ENCODE results near the gene EFEMP2.
A peak's percentile ranks its signal among the peaks of the same experiment; 100 is the strongest.

The EFEMP2 gene

GRCh38 chr11:65865550-65866172 lies 6.9 kb downstream of the EFEMP2 start:
- DNase-seq, result no peak

- no peak for DNase-seq
Measured at GRCh38 chr11:65864706-65865471, 7.7 kb downstream of the EFEMP2 start.

- no peak for DNase-seq
Measured at GRCh38 chr11:65863889-65864705, 8.5 kb downstream of the EFEMP2 start.

DNA sequence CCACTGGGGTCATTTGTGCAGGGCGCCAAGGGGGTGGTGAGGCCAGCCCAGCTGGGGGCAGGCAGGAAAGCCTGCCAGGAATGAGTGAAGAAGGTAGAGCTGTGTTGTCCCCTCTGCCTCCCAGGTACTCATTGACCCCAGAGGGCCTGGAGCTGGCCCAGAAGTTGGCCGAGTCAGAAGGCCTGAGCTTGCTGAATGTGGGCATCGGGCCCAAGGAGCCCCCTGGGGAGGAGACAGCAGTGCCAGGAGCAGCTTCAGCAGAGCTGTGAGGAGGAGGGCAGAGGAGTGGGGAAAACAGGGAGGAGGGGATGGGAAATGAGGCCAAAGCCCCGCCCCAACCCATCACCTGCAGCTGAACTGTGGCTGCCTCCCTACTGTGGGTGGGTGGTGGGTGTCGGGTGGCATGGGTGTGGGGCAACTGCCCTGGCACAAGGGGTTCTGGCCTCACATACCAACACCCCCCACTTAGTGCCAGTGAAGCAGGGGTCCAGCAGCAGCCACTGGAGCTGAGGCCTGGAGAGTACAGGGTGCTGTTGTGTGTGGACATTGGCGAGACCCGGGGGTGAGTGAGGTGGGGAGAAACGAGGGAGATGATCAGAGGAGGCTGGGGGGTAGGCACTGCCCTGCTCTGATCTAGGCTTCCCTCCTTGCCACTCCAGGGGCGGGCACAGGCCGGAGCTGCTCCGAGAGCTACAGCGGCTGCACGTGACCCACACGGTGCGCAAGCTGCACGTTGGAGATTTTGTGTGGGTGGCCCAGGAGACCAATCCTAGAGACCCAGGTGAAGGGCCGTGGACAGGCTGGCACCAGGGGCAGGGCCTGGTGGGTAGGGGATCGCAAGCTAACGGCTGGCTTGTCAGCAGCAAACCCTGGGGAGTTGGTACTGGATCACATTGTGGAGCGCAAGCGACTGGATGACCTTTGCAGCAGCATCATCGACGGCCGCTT lies 9.4 kb downstream of the EFEMP2 start:
- DNase-seq, result no peak

GRCh38 chr11:65862191-65862735 lies 10.3 kb downstream of the EFEMP2 start:
- no peak for DNase-seq

- no peak for DNase-seq
Measured at GRCh38 chr11:65861533-65862183, 10.9 kb downstream of the EFEMP2 start.

DNA sequence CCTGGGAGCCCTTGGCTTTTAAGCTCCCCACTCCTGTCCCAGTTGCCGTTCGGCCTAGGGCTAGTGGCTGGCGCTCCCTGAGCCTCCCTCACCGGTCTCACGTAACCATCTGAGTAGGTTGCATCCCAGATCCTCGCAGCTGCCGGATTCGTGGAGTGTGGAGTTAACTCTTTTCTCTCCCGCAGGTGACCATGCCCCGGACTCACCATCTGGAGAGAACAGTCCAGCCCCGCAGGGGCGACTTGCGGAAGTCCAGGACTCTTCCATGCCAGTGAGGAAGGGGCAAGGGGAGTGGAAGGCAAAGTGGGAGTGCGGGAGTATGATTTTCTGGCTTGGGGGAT lies 11.5 kb downstream of the EFEMP2 start:
- DNase-seq, result no peak

- DNase-seq, result peak; percentile 84 to 95
Measured at GRCh38 chr11:65860278-65861164, 12.1 kb downstream of the EFEMP2 start, which contains the start of gene MUS81. Gene MUS81, plus strand, starts transcription at chr11:65860433. Its CDS starts 321 bp downstream, at chr11:65860754.

DNA sequence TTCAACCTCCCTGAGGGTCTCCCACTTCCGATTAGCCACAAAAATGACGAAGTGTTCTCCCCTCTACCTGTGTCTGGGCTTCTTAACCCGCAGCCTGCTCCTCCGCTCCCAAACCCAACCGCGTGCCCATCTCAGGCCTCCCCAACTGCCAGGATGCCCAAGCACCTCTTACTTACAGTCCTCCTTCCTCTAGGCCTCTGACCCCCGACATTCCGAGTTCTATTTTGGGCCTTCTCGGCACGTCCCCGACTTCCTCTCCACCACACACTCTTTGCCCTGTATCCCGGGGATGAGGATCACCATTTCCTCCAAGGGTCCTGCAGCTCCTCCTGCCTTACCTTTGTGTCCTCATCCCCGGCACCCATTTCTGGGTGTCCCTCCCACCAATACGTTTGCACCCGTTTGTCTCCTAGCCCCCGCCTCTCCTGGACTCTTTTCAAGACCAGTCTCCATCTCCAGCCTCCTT lies 12.8 kb downstream of the EFEMP2 start:
- DNase-seq, result no peak

GRCh38 chr11:65859095-65859811 lies 13.3 kb downstream of the EFEMP2 start:
- DNase-seq, result peak; percentile 96 to 98

DNA sequence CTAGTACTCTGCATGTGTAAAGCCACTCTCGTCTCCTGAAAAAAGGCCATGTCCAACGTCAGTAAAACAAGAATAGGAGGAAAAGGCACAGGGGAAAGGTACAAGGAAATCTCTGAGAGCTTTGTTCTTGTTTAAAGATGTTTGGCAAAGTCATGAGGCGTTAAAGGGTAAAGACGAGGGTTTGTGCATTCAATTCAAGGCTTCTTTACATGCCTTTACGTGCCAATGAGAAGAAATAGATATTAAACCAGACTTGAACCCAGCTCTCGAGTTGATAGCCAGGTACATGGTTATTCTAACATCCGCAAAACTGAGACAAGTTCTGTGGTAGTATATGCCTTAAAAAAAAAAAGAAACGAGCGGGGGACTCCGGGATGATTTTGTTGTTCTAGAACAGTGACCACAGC lies 13.9 kb downstream of the EFEMP2 start:
- no peak for DNase-seq

GRCh38 chr11:65857853-65858680 lies 14.5 kb downstream of the EFEMP2 start, which contains the start of gene CFL1:
Gene CFL1, minus strand, starts transcription at chr11:65858180. Its CDS starts 81 bp downstream, at chr11:65858099.
- peak; percentile 97 to 98 for DNase-seq

DNA sequence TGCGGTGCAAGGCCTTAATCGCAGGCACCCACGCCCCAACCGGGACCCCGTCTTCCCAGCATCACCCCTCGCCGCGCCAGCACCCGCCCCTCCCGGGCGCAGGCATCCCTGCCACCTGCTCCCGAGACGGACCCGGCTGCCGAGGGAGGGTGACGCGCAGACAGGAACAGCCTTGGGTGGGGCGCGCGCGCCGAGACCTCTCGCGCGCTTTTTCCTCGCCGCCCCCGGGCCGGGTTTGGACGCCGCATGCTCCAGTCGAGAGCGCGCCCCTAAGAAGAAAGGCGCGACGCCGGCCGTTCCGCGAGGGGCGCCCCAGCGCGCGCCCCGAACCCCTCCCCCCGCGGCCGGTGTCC lies 15.1 kb downstream of the EFEMP2 start:
- DNase-seq, result peak in 1 of 2 donors; percentile 21

GRCh38 chr11:65856689-65857499 lies 15.7 kb downstream of the EFEMP2 start:
- peak; percentile 82 to 84 for DNase-seq

GRCh38 chr11:65855927-65856363 lies 16.7 kb downstream of the EFEMP2 start:
- DNase-seq, result peak in 1 of 2 donors; percentile 18

DNA sequence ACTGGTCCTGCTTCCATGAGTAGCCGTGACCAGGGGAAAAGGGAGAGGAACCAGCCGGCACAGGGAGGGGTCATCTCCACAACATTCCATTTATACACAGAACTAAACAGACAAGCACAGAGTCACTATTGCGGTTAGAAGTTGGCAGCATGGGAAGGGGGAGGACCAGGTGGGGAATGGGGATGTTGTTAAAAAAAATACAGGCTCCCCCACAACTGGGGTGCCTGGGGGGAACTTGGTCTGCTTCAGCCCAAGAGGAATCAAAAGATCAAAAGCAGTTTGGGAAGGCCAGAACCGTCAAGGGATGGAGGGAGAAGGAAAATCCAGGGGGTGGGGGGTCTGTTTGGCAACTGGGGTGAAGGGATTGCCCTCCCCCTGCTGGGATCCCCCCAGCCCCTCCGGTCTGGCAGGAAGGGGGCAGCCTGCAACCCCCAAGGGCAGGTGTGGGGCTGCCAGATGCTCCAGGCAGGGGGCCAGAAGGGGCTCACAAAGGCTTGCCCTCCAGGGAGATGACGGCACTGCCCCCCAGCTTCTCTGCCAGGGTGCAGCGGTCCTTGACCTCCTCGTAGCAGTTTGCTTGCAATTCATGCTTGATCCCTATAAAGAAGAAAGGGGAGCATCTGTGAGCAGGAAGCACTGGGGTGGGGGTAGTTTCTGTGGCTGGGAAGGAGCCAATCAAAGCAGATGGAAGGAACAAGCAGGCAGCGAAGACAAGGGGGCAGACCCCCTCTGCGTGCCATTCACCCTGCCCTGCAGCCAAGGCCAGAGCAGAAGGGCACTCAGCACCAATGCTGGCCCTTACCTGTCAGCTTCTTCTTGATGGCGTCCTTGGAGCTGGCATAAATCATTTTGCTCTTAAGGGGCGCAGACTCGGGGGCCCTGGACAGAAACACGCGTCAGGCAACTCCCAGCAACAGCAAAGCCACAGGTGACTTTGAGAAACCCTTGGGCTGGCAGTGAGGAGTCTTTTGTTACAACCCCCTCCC lies 17.5 kb downstream of the EFEMP2 start:
- DNase-seq, result no peak

Measured in inflammatory macrophage treated with lipopolysaccharide for 1 hour (primary cell).